Measurements from ENCODE around the gene USE1.

The USE1 gene

GRCh38 chr19:17235971-17236777 lies 21.0 kb downstream of the USE1 start:
- DNase-seq: no peak

- no peak for DNase-seq
These were observed 21.8 kb downstream of the USE1 start for GRCh38 chr19:17236811-17237543.

DNA sequence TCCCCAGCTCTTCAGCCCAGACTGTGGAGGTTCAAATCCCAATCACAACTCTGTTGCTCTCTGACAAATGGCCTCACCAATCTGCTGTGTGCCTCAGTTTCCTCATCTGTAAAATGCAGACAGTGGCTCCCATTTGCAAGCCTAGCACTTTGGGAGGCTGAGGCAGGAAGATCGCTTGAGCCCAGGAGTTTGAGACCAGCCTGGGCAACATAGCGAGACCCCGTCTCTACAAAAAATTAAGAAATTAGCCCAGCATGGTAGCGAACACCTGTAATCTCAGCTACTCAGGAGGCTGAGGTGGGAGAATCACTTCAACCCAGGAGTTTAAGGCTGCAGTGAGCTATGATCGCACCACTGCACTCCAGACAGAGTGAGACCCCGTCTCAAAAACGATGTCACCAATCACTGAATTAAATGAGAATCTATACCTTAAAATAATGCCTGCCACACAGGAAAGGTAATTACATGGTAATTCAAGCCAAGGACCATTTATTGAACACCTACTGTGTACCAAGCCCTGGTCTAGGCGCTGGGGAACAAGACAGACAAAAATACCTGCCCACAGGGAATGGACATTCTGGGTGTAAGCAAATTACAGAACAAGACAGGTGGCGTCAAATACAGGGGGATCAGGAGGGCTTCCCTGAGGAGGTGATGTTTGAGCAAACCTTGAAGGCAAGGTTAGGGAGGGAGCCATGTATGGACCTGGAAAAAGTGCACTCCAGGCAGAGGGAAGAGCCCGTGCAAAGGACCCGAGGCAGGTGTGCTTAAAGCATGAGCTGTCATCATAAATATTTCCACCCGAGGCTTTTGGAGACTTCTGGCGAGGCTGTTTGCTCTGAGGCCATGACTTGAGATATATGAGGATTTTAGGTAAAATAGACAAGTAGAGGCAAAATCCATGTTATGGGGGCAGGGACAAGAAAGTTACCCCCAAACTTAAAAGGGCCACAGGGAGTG lies 22.9 kb downstream of the USE1 start:
- no peak for DNase-seq

- DNase-seq: no peak
These were observed 25.1 kb downstream of the USE1 start for GRCh38 chr19:17240062-17240752.

DNA sequence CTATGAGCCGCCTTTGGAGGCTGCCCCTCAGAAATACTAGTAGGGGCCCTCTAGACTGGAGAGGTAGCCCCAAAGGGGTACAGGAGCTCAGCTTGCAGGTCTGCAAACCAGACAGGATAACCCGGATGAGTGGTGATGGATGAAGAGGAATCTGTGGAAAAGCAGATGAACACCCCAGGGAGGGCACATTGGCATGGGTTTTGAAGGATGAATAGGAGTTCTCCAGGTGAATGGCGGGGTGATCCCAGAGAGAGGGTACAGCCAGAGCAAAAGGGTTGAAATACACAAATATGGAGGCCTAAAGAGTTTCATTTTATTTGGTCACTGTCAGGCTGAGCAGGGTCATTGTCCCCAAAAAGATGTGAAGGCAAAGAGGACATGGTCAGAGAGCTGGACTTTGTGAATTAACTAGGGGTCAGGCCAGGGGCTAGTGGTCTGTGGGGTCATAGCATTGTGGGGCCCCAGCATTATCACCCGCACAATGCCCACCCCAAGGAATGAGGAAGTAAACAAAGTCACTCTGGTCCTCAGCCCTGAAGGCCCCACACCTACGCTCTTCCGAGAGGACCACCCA lies 25.8 kb downstream of the USE1 start:
- DNase-seq: no peak

- no peak for DNase-seq
These were observed 27.5 kb downstream of the USE1 start for GRCh38 chr19:17242431-17243208.

DNA sequence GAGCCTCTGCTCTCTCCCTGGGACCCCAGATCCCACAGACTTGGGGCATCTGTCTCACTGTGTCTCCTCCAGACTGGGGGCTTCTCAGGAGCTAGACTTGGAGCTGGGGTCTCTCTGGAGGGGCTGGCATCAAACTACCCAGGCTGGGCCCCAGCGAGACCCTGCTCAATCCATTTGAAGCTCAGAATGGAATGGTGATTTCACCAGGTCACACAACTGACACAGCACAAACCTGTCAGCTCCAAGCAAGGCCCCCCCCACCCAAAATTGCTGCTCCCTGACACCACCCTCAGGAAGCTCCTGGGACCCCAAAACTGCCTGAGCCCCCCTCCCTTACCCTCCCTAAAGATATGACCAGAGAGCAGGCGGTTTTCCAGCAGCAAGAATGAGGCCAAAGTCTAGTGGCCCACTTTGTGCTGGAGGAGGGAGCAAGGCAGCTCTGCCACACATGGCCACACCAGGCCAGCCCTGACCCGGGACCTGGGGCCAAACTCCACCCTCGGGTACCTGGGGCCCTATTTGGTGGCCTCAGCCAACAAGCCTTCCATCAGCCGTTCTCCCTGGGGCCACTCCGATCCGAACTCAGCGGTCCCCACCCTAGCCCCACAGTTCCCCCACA lies 28.2 kb downstream of the USE1 start:
- DNase-seq: no peak

- DNase-seq: peak; percentile 21
These were observed 28.9 kb downstream of the USE1 start for GRCh38 chr19:17243830-17244617.

GRCh38 chr19:17244618-17245534 lies 29.7 kb downstream of the USE1 start:
- DNase-seq: peak; percentile 26

GRCh38 chr19:17245535-17245984 lies 30.4 kb downstream of the USE1 start, which contains the start of gene NR2F6:
TSS of gene NR2F6 (minus strand) at chr19:17245919. CDS start at chr19:17245220, 699 bp downstream.
- peak; percentile 53 for DNase-seq

DNA sequence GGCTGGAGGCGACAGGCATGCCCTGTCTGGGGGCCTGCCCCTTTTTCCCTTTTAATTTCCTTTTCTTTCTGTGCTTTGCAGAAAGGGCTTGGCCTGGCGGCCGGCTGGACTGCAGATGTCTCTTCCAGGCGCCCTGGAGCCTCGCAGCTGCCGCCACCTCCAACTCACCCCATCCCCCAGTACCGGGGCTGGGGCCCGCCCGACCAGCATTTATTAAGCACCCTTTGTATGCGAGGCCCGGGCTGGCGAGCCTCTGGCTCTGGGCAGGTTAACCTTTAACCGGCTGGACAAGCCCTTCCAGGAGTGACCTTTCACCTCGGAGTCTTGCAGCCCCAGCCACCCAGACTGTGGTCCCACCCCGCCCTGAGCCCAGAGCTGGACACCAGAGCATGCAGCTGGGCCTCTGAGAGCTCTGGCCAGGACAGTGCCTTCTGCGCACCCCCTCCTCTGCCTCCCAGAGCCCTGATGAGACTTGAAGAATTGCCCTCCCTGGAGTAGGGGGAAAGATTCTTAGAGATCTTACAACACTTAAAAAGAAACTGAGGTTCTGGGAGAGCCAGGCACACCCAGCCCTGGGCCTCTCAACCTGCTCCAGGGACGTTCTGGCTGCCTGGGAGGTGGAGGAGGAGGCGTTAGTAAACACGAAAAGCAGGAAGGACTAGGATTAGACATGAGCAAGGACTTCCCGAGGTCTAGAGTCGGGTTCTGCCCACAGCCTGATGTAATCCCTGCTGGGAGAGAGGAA lies 31.7 kb downstream of the USE1 start:
- DNase-seq: peak; percentile 91

- DNase-seq: peak; percentile 89
These were observed 33.0 kb downstream of the USE1 start for GRCh38 chr19:17248011-17248776.

DNA sequence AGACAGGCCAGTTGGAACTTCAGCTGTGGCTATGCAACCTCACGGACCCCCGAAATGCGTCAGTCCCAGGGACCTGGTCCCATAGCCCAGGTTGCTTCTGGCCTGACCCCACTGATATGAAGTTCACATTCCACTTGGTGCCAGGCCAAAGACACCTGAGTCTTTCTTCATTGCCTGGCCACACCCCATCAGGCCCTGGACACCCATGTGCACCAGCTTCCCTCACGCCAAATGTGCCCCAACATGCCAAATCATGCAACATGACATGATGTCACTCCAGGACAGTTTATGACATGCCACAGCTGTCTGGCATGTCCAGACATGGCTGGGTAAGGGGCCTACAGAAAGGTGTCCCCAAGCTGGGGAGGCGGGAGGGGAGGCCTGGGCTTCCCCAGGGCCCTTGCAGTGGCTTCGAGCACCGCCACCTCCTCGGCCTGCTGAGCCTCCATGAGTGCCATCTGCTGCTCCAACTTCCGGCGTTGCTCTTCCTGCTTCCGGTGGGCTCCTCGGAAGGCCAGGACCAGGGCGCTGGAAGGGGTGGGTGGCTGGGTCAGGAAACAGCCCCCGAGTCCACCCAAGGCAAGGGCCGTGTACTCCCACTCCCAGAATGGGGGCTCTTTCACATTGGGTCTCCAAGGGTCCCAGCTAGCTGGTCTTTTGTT lies 34.9 kb downstream of the USE1 start:
- no peak for DNase-seq

DNA sequence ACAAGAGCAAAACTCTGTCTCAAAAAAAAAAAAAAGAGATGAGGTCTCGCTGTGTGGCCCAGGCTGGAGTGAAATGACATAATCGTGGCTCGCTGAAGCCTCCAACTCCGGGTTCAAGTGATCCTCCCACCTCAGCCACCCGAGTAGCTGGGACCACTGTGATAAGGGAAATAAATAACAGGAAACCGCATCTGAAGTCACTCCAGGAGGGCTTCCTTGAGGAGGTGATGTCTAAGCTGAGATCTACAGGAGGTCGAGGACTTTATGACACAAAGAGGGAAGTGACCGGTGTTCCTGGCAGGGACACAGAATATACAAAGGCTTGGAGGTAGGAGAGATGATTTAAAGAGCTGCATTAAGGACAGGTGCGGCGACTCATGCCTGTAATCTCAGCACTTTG lies 39.5 kb downstream of the USE1 start:
- DNase-seq: no peak

- DNase-seq: peak; percentile 80
These were observed 40.0 kb downstream of the USE1 start for GRCh38 chr19:17255150-17255621.

DNA sequence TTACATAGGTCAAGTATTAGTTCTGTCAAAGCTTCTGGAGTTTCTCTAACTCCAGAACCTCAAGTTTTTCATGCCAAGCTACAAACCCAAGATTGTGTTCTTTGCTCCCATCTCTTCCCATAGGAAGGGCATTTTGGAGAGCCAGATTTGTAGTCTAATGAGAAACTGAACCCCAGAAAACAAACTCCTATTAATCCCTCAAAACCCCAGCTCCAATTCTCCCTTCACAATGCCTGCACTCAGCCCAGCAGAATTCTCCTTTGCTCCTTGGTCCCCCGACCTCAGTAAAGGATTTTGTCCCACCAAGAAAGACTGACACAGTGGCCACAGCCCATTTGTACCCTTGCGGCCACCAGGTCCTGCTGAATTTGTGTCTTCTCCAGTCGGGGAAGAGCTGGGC lies 41.0 kb downstream of the USE1 start:
- no peak for DNase-seq

All from NCI-H146 (cell line).